ENCODE data around the gene GHDC.

GRCh38 chr17:42202696-42203095 is 8.4 kb upstream of the GHDC start:
- TF ChIP-seq POLR2A (IDR thresholded peaks at IDR 0.05; ENCODE audit: low read length) (no peak), GATA1 (IDR thresholded peaks at IDR 0.05; ENCODE audit: low read depth, low read length) (no peak)

All from erythroblast (primary cell).